GM23338 (cell line): Measurements from ENCODE around the gene ABHD18. TPM values are rescaled to one million over a fixed set of nuclear protein-coding genes. Genes with fewer than 3 reads are reported as not detected.
"Not testable (repeated sequence)": the region's sequence is repeated elsewhere in the genome, so short reads cannot be mapped to it uniquely, and the experiment has no call there.

Source experiments
- ATAC-seq: fragments of 200-7000 bp; cut with Tn5 transposase; 3 replicates; pipeline ENCODE4 v1.9.1; 2020
- DNase-seq: peaks from one replicate; pipeline ENCODE4 v3.0.0-alpha.2; 2015; ENCODE audit warnings: low spot score
- H2AFZ ChIP-seq: fragments of 200-600 bp; sonication (generic); 2 replicates; pipeline ENCODE4 v1.8.0; 2016; ENCODE audit warnings: antibody characterized with exemption, mild to moderate bottlenecking, moderate library complexity
- H3F3A ChIP-seq: fragments of 200-600 bp; sonication (generic); replicated peaks from 2 replicates; pipeline ENCODE4 v1.8.0; 2017; ENCODE audit warnings: antibody characterized with exemption, mixed run types, low read depth
- H3K27ac ChIP-seq: fragments of 200-600 bp; sonication (generic); 2 replicates; pipeline ENCODE4 v1.6.1; 2016; ENCODE audit warnings: low read depth
- H3K27me3 ChIP-seq: fragments of 200-600 bp; sonication (generic); 2 replicates; pipeline ENCODE4 v1.8.0; 2016; ENCODE audit warnings: mild to moderate bottlenecking, mixed run types, moderate library complexity; ENCODE audit not compliant: insufficient read depth
- H3K36me3 ChIP-seq: fragments of 200-600 bp; sonication (generic); 2 replicates; pipeline ENCODE4 v1.8.0; 2016; ENCODE audit warnings: mild to moderate bottlenecking; ENCODE audit not compliant: insufficient read depth
- H3K4me1 ChIP-seq: fragments of 200-600 bp; sonication (generic); 2 replicates; pipeline ENCODE4 v1.8.0; 2016; ENCODE audit warnings: mild to moderate bottlenecking, moderate library complexity; ENCODE audit not compliant: insufficient read depth
- H3K4me2 ChIP-seq: fragments of 200-600 bp; sonication (generic); 2 replicates; pipeline ENCODE4 v1.7.1; 2017; ENCODE audit warnings: mixed run types
- H3K4me3 ChIP-seq: fragments of 200-600 bp; sonication (generic); 2 replicates; pipeline ENCODE4 v1.6.1; 2016; ENCODE audit warnings: mixed run types
- H3K79me2 ChIP-seq: fragments of 200-600 bp; sonication (generic); replicated peaks from 2 replicates; pipeline ENCODE4 v1.8.0; 2017; ENCODE audit warnings: mild to moderate bottlenecking; ENCODE audit not compliant: insufficient read depth
- H3K9me2 ChIP-seq: fragments of 200-600 bp; sonication (generic); 2 replicates; pipeline ENCODE4 v1.8.0; 2017; ENCODE audit not compliant: insufficient read depth
- H4K20me1 ChIP-seq: fragments of 200-600 bp; sonication (generic); replicated peaks from 2 replicates; pipeline ENCODE4 v1.8.0; 2017; ENCODE audit warnings: mild to moderate bottlenecking; ENCODE audit not compliant: insufficient read depth
- H3K27ac Mint-ChIP-seq: 2 replicates; pipeline ENCODE4 v1.8.0; 2020; ENCODE audit warnings: inconsistent platforms, mild to moderate bottlenecking, moderate library complexity, mixed read lengths
- H3K27me3 Mint-ChIP-seq: 3 replicates; pipeline ENCODE4 v1.8.0; 2022; ENCODE audit warnings: low read depth, mild to moderate bottlenecking, moderate library complexity, mixed read lengths, inconsistent platforms; ENCODE audit not compliant: insufficient read depth, poor library complexity
- H3K36me3 Mint-ChIP-seq: 3 replicates; pipeline ENCODE4 v1.8.0; 2021; ENCODE audit warnings: low read depth, mild to moderate bottlenecking, inconsistent platforms, moderate library complexity, mixed read lengths
- H3K4me1 Mint-ChIP-seq: 3 replicates; pipeline ENCODE4 v1.8.0; 2020; ENCODE audit warnings: mild to moderate bottlenecking, inconsistent platforms, mixed read lengths
- H3K4me3 Mint-ChIP-seq: 3 replicates; pipeline ENCODE4 v1.8.0; 2021; ENCODE audit warnings: moderate library complexity, mild to moderate bottlenecking, inconsistent platforms, mixed read lengths
- H3K9me3 Mint-ChIP-seq: 3 replicates; pipeline ENCODE4 v1.8.0; 2020; ENCODE audit warnings: moderate library complexity, mild to moderate bottlenecking, inconsistent platforms, mixed read lengths
- EZH2phosphoT487 ChIP-seq: fragments of 200-600 bp; sonication (generic); IDR thresholded peaks from one replicate; pipeline ENCODE4 v1.8.1; 2018; ENCODE audit warnings: antibody characterized with exemption; ENCODE audit not compliant: unreplicated experiment
- NANOG ChIP-seq: IDR thresholded peaks from 2 replicates; pipeline ENCODE4 v1.6.1; 2016; ENCODE audit warnings: antibody characterized with exemption, borderline replicate concordance
- ZNF462 ChIP-seq: fragments of 250-450 bp; sonication (Bioruptor Pico); IDR thresholded peaks from 2 replicates; pipeline ENCODE4 v1.5.0; 2020; ENCODE audit warnings: mild to moderate bottlenecking, moderate library complexity
- polyA plus RNA-seq: library from polyadenylated mRNA; unstranded; fragments of >200 nt; fragmentation: Nextera tagmentation; extraction: Ambion mirVana; gene quantifications from 2 replicates; pipeline ENCODE4 v1.2.1, GENCODE V29; 2016
- total RNA-seq: library from RNA; depleted of rRNA; stranded (reverse); fragments of >200 nt; shearing (Covaris generic); gene quantifications from 2 replicates; pipeline ENCODE4 v1.2.3, GENCODE V29; 2014
- TF ChIP-seq, protein P1 (sequence below): IDR thresholded peaks from one replicate; pipeline ENCODE4 v1.6.1; 2018; ENCODE audit warnings: antibody characterized with exemption; ENCODE audit not compliant: unreplicated experiment
- TF ChIP-seq, protein P2 (sequence below): IDR thresholded peaks from 2 replicates; pipeline ENCODE4 v1.6.1; 2016; ENCODE audit warnings: antibody characterized with exemption

The ABHD18 gene
- total and polyA plus RNA-seq, 2 experiments from 2014 or later: 7.2 to 18.6 TPM

DNA sequence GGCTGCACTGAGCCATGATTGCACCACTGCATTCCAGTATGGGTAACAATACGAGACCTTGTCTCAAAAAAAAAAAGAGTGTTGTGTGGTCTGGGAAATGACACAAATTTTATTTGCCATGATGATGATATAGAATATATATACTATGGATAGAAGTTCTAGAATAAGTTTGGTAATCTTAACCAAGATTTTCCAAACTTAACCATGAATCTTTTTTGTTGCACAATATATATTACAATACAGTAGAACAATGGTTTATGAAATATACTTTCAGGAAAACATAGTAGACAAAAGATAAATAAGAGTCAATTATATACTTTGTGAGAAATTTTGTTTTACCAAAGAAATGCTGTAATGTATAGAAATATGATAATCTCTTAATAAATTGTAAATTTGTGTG lies 35.0 kb upstream of the ABHD18 start (continued):
- TF ChIP-seq ZNF462 (CRISPR knock-in tag): no peak
- no peak for TF ChIP-seq NANOG
- TF ChIP-seq, protein P1, sequence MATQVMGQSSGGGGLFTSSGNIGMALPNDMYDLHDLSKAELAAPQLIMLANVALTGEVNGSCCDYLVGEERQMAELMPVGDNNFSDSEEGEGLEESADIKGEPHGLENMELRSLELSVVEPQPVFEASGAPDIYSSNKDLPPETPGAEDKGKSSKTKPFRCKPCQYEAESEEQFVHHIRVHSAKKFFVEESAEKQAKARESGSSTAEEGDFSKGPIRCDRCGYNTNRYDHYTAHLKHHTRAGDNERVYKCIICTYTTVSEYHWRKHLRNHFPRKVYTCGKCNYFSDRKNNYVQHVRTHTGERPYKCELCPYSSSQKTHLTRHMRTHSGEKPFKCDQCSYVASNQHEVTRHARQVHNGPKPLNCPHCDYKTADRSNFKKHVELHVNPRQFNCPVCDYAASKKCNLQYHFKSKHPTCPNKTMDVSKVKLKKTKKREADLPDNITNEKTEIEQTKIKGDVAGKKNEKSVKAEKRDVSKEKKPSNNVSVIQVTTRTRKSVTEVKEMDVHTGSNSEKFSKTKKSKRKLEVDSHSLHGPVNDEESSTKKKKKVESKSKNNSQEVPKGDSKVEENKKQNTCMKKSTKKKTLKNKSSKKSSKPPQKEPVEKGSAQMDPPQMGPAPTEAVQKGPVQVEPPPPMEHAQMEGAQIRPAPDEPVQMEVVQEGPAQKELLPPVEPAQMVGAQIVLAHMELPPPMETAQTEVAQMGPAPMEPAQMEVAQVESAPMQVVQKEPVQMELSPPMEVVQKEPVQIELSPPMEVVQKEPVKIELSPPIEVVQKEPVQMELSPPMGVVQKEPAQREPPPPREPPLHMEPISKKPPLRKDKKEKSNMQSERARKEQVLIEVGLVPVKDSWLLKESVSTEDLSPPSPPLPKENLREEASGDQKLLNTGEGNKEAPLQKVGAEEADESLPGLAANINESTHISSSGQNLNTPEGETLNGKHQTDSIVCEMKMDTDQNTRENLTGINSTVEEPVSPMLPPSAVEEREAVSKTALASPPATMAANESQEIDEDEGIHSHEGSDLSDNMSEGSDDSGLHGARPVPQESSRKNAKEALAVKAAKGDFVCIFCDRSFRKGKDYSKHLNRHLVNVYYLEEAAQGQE: no peak
- TF ChIP-seq EZH2phosphoT487: no peak
- TF ChIP-seq, protein P2, sequence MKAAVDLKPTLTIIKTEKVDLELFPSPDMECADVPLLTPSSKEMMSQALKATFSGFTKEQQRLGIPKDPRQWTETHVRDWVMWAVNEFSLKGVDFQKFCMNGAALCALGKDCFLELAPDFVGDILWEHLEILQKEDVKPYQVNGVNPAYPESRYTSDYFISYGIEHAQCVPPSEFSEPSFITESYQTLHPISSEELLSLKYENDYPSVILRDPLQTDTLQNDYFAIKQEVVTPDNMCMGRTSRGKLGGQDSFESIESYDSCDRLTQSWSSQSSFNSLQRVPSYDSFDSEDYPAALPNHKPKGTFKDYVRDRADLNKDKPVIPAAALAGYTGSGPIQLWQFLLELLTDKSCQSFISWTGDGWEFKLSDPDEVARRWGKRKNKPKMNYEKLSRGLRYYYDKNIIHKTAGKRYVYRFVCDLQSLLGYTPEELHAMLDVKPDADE: no peak

GRCh38 chr4:127931836-127932235 lies 33.4 kb upstream of the ABHD18 start:
- DNase-seq, H3K4me3 ChIP-seq, H3K36me3 ChIP-seq: not testable (repeated sequence)

More at GRCh38 chr4:127931836-127932235, 33.4 kb upstream of the ABHD18 start:
- not testable (repeated sequence) for H3K79me2 ChIP-seq, H3K27ac ChIP-seq, H2AFZ ChIP-seq, H3K9me2 ChIP-seq, H3K27me3 Mint-ChIP-seq, H3K4me1 Mint-ChIP-seq, H3K9me3 Mint-ChIP-seq, H3F3A ChIP-seq, H3K4me1 ChIP-seq, H3K4me3 Mint-ChIP-seq, H3K27ac Mint-ChIP-seq, ATAC-seq, H3K36me3 Mint-ChIP-seq, H3K27me3 ChIP-seq, H3K4me2 ChIP-seq, H4K20me1 ChIP-seq
